GM19397 (cell line): ENCODE data around the gene PA2G4.
"Not testable (repeated sequence)": the region's sequence is repeated elsewhere in the genome, so short reads cannot be mapped to it uniquely, and the experiment has no call there.

Experiments
- ATAC-seq: cut with Tn5 transposase; IDR thresholded peaks from one replicate; pipeline ENCODE4 v1.9.1; 2021; ENCODE audit warnings: mild to moderate bottlenecking, moderate library complexity; ENCODE audit not compliant: unreplicated experiment

The PA2G4 gene

GRCh38 chr12:56099787-56100186 lies 4.6 kb upstream of the PA2G4 start:
- no peak for ATAC-seq

GRCh38 chr12:56101045-56101444 lies 3.3 kb upstream of the PA2G4 start:
- ATAC-seq, result no peak

GRCh38 chr12:56102683-56103065 lies 1.7 kb upstream of the PA2G4 start:
- ATAC-seq, result no peak

GRCh38 chr12:56103066-56103711 lies 1.2 kb upstream of the PA2G4 start:
- no peak for ATAC-seq

- ATAC-seq, result no peak
Observed at GRCh38 chr12:56103823-56104108, 593 bp upstream of the PA2G4 start.

DNA sequence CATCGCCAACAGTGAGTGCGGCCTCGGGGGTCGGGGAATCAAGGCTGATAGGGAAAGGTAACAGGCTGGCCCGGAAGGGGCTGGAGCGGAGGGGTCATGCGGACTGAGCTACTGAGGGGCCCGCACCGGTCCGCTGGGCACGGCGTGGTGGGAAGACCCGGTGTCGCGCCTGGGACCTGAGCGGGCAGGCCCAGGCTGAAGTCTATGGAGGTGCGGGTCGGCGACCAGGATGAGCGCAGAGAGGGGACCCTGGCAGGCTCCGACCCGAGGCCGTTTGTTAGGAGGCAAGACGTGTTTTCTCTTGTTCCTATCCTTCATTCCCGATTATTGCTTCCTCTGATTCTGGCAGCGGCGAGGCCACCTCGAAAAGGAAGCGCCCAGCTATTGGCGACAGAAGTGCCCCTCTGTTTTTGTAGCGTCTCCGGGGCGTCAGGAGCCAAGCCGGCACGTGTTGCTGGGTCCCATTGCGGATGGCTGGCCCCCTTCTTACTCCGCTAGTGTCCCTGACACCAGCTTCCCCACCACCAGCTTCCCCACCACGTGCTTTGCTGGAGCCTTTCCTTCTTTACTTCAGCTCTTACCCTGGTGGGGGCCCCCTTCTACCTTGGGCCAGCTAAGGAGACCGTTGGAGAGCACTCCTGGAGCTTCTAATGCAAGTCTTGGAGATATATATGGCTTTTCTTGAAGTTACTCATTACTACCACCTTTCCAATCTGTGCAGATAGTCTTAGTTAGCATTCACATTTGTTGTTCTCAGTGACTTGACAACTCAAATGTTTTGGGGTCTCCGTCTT lies 653 bp downstream of the PA2G4 start:
- ATAC-seq, result peak; percentile 19

- no peak for ATAC-seq
Observed at GRCh38 chr12:56105609-56105902, 1.2 kb downstream of the PA2G4 start.

GRCh38 chr12:56107242-56107641 lies 2.9 kb downstream of the PA2G4 start:
- ATAC-seq, result no peak

GRCh38 chr12:56110571-56110970 lies 6.2 kb downstream of the PA2G4 start:
- no peak for ATAC-seq

GRCh38 chr12:56114084-56114483 lies 9.7 kb downstream of the PA2G4 start:
- no peak for ATAC-seq

- ATAC-seq, result no peak
Observed at GRCh38 chr12:56115329-56115728, 11.0 kb downstream of the PA2G4 start.

DNA sequence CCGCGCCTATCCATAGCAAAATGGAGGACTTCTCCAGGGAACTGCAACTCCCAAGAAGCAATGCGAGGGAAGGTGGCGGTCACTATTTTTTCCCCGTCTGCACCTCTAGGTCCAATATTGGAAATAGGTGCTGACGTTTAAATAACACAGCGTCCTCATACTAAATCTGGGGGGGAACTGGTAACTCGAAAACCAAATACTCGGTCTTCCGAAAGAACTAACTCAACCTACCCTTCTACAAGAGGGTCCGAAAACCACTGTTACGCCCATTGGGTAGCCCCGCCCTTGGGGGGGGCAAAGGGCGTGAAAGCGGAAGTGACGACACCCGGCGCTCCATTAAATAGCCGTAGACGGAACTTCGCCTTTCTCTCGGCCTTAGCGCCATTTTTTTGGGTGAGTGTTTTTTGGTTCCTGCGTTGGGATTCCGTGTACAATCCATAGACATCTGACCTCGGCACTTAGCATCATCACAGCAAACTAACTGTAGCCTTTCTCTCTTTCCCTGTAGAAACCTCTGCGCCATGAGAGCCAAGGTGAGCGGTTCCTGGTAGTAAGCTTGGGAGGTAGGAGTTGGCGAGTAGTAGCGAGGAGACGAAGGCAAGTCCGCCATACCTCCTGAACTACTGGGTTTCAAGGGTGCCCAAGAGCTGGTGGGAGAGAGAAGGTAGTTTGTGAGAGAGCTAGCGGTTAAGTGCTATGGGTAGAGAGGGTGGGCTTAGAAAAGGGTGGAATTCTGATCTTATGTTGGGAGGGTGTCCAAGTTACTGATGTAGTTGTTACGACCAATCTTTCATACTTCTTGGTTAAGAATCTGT lies 12.1 kb downstream of the PA2G4 start, which contains the start of gene RPL41:
Gene RPL41 (plus strand): TSS at position 367 of the 815 bp plus-strand sequence.
- peak; percentile 39 for ATAC-seq

DNA sequence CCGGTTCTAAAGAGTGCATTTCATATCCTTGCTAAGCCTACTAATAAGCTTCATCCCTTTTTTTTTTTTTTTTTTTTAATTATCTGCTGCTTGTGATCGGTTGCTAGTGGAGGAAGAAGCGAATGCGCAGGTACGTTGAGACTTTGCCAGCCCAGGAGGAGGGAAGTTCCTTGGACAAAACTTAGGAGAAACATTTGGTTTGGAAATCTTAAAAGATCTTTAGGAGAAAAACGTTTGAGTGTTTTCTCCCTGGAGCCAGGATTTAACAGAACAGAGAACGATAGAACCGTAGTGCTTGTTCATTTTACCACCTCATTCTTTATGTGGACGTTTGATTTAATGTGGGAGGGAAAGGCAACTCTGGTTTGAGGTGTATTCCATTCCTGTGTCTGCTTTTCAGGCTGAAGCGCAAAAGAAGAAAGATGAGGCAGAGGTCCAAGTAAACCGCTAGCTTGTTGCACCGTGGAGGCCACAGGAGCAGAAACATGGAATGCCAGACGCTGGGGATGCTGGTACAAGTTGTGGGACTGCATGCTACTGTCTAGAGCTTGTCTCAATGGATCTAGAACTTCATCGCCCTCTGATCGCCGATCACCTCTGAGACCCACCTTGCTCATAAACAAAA lies 12.8 kb downstream of the PA2G4 start:
- not testable (repeated sequence) for ATAC-seq

GRCh38 chr12:56117778-56118687 lies 13.7 kb downstream of the PA2G4 start, which contains the start of gene ZC3H10:
Gene ZC3H10 (plus strand): TSS chr12:56118266. CDS start chr12:56120563, 2,297 bp downstream.
- peak; percentile 81 for ATAC-seq

DNA sequence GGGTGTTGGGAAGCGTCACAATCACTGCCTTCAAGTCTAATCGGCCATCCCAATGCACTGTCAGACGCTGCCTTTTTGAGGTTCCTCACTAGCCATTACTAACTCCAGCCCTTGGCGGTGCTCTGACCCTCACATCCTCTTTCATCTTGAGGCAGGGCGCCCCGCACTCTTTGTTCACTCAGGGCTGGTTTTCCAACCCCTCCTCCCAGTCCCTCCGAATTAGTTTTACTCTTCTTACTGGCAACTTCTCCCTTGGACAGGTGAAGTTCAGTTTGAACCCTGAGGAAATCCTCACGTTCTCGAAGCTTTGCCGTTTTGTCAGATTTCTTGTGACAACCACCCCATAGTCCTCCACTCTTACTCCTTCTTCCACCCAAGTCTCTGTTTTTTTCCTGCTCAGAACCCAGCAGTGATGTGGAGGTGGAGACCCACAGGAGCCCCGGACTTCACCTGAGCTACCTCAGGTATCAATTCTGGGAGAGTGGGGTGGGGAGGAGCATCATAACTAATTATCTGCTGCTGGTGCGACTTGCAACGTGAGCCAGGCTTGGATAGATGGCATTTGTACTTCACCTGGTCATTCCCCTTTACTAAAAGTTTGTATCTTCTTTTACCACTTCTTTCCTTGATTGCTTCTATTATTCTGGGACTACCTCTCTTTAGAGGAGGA lies 14.5 kb downstream of the PA2G4 start:
- ATAC-seq, result no peak

DNA sequence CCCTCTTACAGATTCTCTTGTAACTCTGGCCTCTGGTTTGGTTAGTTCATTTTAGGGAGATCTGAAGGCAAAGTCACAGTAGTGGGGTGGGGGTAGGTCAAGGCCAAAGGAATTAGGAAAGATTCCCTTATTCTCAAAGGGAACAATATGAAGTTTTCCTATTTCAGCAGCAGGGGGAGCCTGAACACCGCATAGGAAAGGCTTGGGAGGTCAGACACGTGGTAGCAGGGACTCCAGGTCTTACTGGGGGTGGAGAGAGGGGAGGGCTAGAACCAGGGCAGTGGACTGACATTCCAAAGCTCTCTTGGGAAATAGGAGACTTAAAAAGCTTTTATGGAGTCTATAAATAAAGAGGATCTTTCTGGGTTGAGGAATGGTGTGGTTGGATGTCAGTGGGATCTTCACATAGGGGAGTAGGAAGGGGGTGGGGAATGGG lies 15.0 kb downstream of the PA2G4 start:
- no peak for ATAC-seq

GRCh38 chr12:56120158-56120846 lies 15.9 kb downstream of the PA2G4 start:
- no peak for ATAC-seq

DNA sequence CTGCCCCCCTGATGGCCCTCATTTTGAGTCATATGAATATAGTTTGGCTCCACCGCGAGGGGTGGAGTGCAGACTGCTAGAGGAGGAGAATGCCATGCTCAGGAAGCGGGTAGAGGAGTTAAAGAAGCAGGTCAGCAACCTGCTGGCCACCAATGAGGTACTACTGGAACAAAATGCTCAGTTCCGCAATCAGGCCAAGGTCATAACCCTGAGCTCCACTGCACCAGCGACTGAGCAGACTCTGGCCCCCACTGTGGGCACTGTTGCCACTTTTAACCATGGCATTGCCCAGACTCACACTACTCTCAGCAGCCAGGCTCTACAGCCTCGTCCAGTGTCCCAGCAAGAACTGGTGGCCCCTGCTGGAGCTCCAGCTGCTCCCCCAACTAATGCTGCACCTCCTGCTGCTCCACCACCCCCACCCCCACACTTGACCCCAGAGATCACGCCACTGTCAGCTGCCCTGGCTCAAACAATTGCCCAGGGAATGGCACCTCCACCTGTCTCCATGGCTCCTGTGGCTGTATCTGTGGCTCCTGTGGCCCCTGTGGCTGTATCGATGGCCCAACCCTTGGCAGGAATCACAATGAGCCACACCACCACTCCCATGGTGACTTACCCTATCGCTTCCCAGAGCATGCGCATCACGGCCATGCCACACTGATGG lies 17.0 kb downstream of the PA2G4 start:
- ATAC-seq, result no peak

DNA sequence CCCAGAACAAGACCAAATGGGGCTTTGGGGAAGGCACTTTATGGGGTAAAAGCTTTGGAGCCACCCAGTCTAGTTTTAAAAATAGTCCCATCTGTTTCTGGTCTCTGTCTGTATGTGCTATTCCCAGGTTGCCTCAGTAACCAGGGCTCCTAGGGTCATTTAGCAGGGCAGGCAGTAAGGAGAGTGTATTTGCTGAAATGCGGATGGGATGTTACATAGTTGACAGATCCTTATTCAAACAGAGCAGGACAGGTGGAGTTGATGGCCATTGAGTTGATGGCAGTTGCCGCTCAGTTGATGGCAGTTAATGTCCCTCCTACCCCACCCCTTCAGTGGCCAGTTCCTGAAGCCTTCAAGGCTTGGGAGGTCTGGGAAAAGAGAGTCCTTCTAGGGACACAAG lies 18.3 kb downstream of the PA2G4 start:
- ATAC-seq, result no peak
